HG02943 (cell line): ENCODE data around the gene CERS6.

ENCODE experiments used
- ATAC-seq: cut with Tn5 transposase; IDR thresholded peaks from one replicate; pipeline ENCODE4 v1.9.1; 2021; ENCODE audit warnings: mild to moderate bottlenecking, low read depth, moderate library complexity; ENCODE audit not compliant: unreplicated experiment

CERS6 gene

GRCh38 chr2:168564641-168565040 is 108.6 kb downstream of the CERS6 start:
- no peak for ATAC-seq

DNA sequence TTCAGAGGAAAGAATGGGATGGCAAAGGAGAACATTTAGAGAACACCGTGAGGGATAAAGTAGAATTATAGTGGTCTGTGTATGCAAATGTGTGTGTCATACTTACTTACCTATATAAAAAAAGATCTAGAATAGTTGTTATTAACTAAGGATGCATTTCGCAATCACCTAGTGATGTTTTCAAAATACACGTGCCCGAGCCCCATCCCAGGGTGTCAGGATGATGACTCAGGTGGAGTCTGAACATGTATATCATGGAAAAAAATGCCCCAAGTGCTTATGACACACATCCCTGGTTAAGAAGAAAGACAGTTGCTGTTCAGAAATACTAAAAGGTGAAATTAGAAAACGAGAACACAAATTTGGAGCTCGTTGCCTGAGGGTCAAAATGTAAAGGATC is 109.0 kb downstream of the CERS6 start:
- ATAC-seq: no peak

- no peak for ATAC-seq
Measured at GRCh38 chr2:168565512-168565911, 109.4 kb downstream of the CERS6 start.

DNA sequence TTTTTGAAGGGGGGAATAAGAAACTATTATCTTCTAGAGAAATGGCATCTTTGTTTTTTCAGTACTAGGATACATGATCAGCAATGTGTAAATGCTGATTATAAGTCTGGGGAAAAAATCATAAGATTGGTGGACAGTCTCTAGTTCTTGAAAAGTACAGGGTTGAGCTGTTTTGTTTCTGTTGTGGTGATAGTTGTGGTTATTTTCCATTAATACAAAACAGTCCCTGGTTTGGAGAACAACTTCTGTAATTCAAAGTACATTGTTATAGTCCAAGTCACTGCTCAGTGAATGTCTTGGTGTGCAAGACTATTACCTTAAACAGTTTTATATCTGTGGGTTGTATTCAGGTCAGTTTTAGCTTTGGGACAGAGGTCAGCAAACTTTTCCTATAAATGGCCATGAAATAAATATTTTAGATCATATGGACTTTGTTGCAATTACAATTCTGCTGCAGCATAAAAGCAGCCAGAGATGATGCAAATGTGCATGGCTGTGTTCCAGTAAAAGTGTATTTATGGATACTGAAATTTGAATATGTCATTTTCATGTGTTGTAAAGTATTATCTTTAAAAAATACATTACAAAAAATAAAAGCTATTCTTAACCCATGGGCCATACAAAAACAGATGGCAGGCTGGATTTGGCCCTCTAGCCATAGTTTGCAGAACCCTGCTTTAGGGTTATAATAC is 111.0 kb downstream of the CERS6 start:
- ATAC-seq: no peak

GRCh38 chr2:168567836-168568235 is 111.8 kb downstream of the CERS6 start:
- no peak for ATAC-seq

DNA sequence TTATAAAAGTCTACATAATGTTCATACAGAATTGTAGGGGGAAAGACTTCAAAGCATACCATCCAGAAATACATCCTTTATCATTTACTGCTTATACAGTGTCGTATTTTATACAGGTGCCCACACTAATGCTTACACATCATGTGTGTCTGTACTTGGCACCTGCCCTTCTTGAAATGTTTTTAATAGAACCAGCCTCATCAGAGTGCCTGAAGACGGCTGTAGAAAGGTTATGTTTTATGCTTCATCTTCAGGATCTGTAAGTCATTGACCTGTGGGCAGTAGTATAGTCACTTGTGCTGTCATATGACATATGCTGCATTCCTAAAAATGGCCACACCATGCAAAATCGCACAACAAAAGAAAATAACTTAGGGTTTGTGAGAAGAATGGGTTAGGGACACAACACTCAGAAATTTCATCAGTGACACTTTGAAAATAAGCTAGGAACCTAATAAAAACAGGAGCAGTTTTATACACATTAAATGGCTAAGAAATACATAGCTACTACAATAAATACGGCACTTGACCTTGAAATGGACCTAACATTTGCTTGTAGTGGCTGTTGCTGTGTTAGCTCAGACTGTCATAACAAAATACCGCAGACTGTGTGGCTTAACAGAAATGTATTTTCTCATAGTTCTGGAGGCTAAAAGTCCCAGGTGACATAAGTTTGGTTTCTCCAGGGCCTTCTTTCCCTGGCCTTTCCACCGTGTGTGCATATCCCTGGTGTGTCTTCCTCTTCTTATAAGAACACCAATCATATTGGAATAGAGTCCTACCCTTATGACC is 112.6 kb downstream of the CERS6 start:
- no peak for ATAC-seq

- no peak for ATAC-seq
Measured at GRCh38 chr2:168571061-168571460, 115.0 kb downstream of the CERS6 start.

DNA sequence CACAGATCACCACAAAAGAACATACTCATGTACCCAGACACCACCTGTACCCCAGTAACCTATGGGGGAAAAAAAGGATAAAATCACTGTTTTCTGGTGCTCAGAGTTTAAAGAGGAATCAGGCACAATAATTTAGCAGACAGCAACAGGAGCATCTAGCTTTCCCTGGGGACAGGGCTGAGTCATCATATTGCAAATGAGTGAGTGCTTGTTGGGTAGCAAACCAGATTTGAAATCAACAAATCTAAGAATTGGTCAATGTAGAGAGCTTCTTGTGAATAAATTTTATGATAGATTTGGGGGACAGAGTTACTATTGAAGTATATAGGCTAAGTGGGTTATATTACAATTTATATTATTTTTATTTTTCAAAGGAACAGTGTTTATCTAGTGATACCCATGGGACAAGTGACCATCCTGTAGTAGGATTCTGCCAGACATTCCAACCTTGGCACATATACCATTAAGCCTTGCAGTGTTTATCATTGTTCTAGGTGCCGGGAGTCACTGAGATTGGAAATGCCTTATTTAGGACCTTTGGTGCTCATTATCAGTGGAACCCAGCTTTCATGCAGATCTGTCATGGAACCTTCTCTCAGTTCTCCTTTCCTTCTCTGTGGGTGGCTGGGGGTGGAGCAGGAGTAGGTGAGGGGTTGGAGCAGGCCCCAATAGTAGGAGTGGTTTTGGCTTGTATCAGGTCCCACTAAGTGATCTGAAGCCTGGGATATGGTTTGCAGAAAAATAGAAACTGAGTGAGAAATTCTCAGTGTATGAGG is 117.2 kb downstream of the CERS6 start:
- no peak for ATAC-seq

DNA sequence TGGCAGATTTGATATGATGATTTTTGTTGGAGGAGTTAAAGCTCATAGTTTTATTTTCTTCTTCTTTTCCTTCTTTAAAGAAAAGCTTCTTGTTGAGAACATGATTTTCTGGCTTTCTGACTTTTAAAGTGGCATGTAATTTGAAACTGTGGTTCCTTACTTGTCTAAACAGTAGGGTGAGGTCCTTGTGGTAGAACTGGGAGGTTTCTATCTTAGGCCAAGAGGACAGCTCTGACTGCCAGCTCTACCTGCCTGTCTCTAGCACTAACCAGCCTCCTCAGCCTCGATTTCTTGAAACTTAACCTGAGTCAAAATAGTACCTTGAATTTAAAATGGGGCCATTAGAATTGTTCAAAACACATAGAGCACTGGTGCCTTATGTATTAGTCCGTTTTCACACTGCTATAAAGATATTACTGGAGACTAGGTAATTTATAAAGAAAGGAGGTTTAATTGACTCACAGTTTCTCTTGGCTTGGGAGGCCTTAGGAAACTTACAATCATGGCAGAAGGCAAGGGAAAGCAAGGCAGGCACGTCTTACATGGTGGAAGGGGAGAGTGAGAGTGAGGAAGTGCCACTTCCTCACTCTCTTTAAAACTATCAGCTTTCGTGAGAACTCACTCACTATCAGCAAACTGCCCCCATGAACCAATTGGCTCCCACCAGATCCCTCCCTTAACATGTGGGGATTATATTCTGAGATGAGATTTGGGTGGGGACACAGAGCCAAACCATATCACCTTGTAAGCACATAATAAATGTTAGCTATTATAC is 119.0 kb downstream of the CERS6 start:
- no peak for ATAC-seq

DNA sequence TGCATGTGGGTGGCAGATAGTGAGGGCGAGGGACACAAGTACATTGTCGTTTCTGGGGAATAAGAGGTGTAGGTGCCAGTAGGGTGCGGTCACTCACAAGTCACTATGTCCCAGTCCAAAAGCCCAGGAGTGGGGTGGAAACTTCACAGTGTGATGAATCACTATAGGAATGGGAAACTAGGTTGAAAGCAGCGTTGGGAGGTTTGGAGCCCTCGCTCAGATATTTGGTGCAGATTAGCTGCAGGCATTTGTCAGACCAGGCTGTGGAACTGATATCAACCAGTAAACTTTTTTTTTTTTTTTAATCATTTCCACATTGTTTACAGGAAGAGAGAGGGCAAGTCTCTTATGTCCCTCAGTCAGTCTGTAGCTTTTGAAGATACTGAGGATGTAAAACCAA is 121.8 kb downstream of the CERS6 start:
- ATAC-seq: no peak

DNA sequence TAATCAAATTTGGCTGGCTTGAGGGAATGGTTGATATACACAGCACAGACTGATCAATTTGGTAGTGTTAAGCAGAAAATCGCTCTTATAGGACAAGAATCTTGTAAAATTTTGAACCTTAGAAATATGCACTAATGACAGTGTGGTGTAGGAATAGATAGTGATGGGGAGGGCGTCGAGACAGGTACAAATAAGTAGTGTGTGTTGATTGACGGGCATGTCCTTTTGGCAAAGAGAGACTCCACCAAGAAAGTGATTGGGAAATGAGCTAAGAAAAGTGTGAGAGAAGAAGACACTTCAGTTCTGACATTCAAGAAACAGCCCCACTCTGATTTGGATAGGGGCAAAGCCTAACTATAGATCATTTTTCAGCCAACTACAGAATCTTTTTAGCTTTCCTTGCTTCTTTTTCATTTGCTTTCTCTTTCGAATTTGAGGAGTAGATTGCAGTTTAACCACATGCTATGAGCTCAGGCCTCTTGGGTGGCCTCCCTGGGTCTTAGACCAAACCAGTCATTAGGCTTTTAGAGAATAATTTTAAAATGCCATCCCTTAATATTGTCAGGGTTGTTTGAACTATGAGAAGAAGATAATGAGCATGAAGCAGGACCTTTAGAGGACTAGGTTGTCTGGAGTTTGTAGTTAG is 127.1 kb downstream of the CERS6 start:
- no peak for ATAC-seq

DNA sequence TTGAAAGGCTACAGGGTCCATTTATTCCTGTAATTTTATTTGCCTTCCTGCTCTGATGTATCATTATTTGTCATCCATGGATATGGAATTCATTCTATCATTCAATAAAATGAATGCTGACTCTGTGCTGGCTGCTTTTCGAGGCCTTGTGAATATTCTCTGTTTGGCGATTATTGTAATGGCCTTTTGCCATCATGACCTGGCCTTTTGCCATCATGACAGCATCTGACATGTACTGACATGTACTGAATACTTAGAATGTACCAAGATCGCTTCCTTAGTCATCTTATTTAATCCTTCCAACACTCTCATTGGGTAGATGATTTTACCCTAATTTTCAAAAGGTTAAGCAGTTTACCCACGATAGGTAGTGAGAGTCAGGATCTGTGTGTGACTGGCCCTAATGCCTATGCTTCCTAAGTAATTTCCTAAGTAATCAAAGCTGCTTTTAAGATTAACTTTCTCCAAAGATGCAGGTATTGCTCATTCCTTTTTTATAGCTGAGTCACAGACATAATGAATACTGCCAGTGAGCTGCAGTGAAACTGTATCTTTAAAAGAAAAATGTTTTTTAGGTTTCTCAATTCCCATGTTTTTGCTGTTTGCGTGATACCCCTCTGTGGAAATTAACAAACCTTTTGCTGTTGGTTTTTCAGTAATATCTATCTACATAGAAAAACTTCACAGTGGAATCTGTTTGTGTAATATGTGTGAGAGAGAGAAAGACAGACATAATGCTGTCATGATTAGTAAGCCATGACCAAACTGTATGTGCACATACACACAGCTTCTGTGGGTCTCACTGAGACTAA is 127.8 kb downstream of the CERS6 start:
- no peak for ATAC-seq

- ATAC-seq: no peak
Measured at GRCh38 chr2:168584911-168585310, 128.8 kb downstream of the CERS6 start.

DNA sequence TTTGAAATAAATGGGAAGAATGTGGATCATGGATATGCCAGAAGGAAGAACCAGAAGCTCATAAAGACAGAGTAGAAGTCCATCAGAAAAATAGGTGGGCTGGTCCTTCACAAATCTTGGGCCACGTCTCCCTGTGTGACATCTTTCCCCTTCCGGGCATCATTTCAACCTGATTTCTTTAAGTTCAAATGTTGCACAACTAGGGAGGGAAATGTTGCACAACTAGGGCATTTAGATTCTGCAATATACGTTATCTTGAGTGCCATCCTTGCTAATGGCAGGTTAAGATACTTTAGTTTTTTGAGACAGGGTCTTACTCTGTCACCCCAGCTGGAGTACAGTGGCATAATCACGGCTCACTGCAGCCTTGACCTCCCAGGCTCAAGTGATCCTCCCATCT is 129.6 kb downstream of the CERS6 start:
- no peak for ATAC-seq

- no peak for ATAC-seq
Measured at GRCh38 chr2:168587307-168587706, 131.2 kb downstream of the CERS6 start.

GRCh38 chr2:168589236-168590211 is 133.5 kb downstream of the CERS6 start:
- ATAC-seq: no peak

- no peak for ATAC-seq
Measured at GRCh38 chr2:168592181-168592831, 136.2 kb downstream of the CERS6 start.

DNA sequence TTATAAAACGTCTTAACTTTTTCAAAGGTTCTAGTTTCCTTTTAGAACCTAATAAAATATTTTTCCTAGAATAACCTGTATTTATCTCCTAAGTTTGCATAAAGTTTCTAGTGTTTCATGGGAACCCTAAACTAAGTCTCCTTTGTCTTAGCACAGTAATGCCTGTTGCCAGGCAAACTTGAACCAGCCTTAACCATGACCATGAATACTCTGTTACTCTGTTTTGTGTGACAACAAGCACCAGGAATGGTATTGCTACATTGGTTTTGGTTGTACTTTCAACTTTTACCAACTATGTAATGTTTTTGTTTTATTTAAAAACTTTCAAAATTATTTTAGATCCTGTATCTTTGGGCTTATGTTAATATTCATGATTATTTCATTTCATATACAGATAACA is 137.6 kb downstream of the CERS6 start:
- ATAC-seq: no peak
